Osteoblast (primary cell): ENCODE measurements around the gene IL1RAPL1. TPM values are rescaled to one million over a fixed set of nuclear protein-coding genes. Genes with fewer than 3 reads are reported as not detected.

Experiments
- DNase-seq: peaks from one replicate; pipeline ENCODE4 v3.0.0; 2011; ENCODE audit warnings: low spot score, mixed read lengths; ENCODE audit not compliant: insufficient read length; ENCODE audit errors: missing footprints
- H2AFZ ChIP-seq: 2 replicates; pipeline ENCODE4 v1.6.0; 2011; ENCODE audit warnings: mild to moderate bottlenecking, low read length
- H3K27ac ChIP-seq: 2 replicates; pipeline ENCODE4 v1.5.1; 2011; ENCODE audit warnings: mild to moderate bottlenecking, low read depth, low read length, moderate library complexity
- H3K27me3 ChIP-seq: 2 replicates; pipeline ENCODE4 v1.6.0; 2012; ENCODE audit warnings: mild to moderate bottlenecking, control low read depth, inconsistent platforms, low read length, moderate library complexity; ENCODE audit not compliant: insufficient read depth
- H3K36me3 ChIP-seq: 2 replicates; pipeline ENCODE4 v1.5.1; 2011; ENCODE audit warnings: mild to moderate bottlenecking, low read length, control low read depth, moderate library complexity; ENCODE audit not compliant: insufficient read depth
- H3K4me1 ChIP-seq: 2 replicates; pipeline ENCODE4 v1.5.1; 2011; ENCODE audit warnings: mild to moderate bottlenecking, low read length, control low read depth, moderate library complexity; ENCODE audit not compliant: insufficient read depth
- H3K4me2 ChIP-seq: 2 replicates; pipeline ENCODE4 v1.6.0; 2011; ENCODE audit warnings: mild to moderate bottlenecking, low read length; ENCODE audit not compliant: insufficient read depth
- H3K4me3 ChIP-seq: fragments of 200-600 bp; sonication (generic); 3 replicates; pipeline ENCODE4 v1.5.1; 2012; ENCODE audit warnings: mild to moderate bottlenecking, low read length, inconsistent platforms; ENCODE audit not compliant: insufficient read depth
- H3K79me2 ChIP-seq: 2 replicates; pipeline ENCODE4 v1.6.0; 2012; ENCODE audit warnings: mild to moderate bottlenecking, low read length, control low read depth, inconsistent platforms; ENCODE audit not compliant: insufficient read depth
- H3K9me3 ChIP-seq: 2 replicates; pipeline ENCODE4 v1.5.1; 2011; ENCODE audit warnings: low read depth, low read length, control low read depth
- H4K20me1 ChIP-seq: 2 replicates; pipeline ENCODE4 v1.6.0; 2012; ENCODE audit warnings: mild to moderate bottlenecking, low read length, control low read depth; ENCODE audit not compliant: insufficient read depth
- CTCF ChIP-seq: IDR thresholded peaks from 2 replicates; pipeline ENCODE4 v1.5.1; 2011; ENCODE audit warnings: mild to moderate bottlenecking, low read depth, low read length, moderate library complexity; ENCODE audit errors: extremely low read depth
- total RNA-seq: library from RNA; depleted of rRNA; stranded (reverse); fragments of >200 nt; gene quantifications from 2 replicates; pipeline ENCODE4 v1.2.3, GENCODE V29; 2012

The IL1RAPL1 gene
- total RNA-seq, 1 donor = under 0.01 TPM

- Histone ChIP-seq H2AFZ (no peak overlapping the region), H3K27ac (no peak overlapping the region), H3K4me1 (no peaks in the 10 kb centered on the region), H3K4me3 (no peak overlapping the region), H3K36me3 (no peaks in the 10 kb centered on the region), H3K27me3 (no peaks in the 10 kb centered on the region), H4K20me1 (no peaks in the 10 kb centered on the region), H3K79me2 (no peaks in the 10 kb centered on the region), H3K9me3 (peaks cover 2% of the 10 kb centered on the region), H3K4me2 (no peak overlapping the region)
- no peak for TF ChIP-seq CTCF
- no peak for DNase-seq
Measured at GRCh38 chrX:29590921-29591320, 1003.7 kb downstream of the IL1RAPL1 start.

GRCh38 chrX:29604381-29604780, 1017.1 kb downstream of the IL1RAPL1 start:
- H3K9me3 ChIP-seq = no peaks in the 10 kb centered on the region
- no peaks in the 10 kb centered on the region for H3K79me2 ChIP-seq
- no peak for TF ChIP-seq CTCF
- H3K4me1 ChIP-seq = no peaks in the 10 kb centered on the region
- no peaks in the 10 kb centered on the region for H4K20me1 ChIP-seq
- H3K27ac ChIP-seq = no peak overlapping the region
- no peak for DNase-seq
- H3K4me3 ChIP-seq = no peak overlapping the region
- no peaks in the 10 kb centered on the region for H3K36me3 ChIP-seq
- H3K4me2 ChIP-seq = no peak overlapping the region
- no peaks in the 10 kb centered on the region for H3K27me3 ChIP-seq
- no peak overlapping the region for H2AFZ ChIP-seq

- Histone ChIP-seq H3K4me3 (no peak overlapping the region), H2AFZ (no peak overlapping the region), H4K20me1 (no peaks in the 10 kb centered on the region), H3K4me2 (peak overlapping the region; percentile 46), H3K9me3 (no peaks in the 10 kb centered on the region), H3K79me2 (no peaks in the 10 kb centered on the region), H3K36me3 (no peaks in the 10 kb centered on the region), H3K27me3 (no peaks in the 10 kb centered on the region), H3K4me1 (no peaks in the 10 kb centered on the region), H3K27ac (no peak overlapping the region)
- TF ChIP-seq CTCF = no peak
- DNase-seq = peak; percentile 70
Measured at GRCh38 chrX:29617276-29617675, 1030.0 kb downstream of the IL1RAPL1 start.

GRCh38 chrX:29617725-29618124, 1030.5 kb downstream of the IL1RAPL1 start:
- no peak overlapping the region for H2AFZ ChIP-seq
- no peaks in the 10 kb centered on the region for H3K27me3 ChIP-seq
- no peak overlapping the region for H3K27ac ChIP-seq
- no peaks in the 10 kb centered on the region for H3K9me3 ChIP-seq
- no peaks in the 10 kb centered on the region for H3K4me1 ChIP-seq
- peak overlapping the region; percentile 46 for H3K4me2 ChIP-seq
- H3K4me3 ChIP-seq = no peak overlapping the region
- no peaks in the 10 kb centered on the region for H3K36me3 ChIP-seq
- peak; percentile 19 for TF ChIP-seq CTCF
- no peaks in the 10 kb centered on the region for H3K79me2 ChIP-seq
- no peak for DNase-seq
- H4K20me1 ChIP-seq = no peaks in the 10 kb centered on the region
